NCI-H146 (cell line): ENCODE results near the gene CARD14.
A peak's percentile ranks its signal among the peaks of the same experiment; 100 is the strongest.
"Not testable (repeated sequence)": the region's sequence is repeated elsewhere in the genome, so short reads cannot be mapped to it uniquely, and the experiment has no call there.

Experiments used
- DNase-seq: peaks from one replicate; lab custom pipeline; 2025; lab: John Stamatoyannopoulos, UW

CARD14 gene

GRCh38 chr17:80183581-80184422 lies 14.0 kb downstream of the CARD14 start:
- no peak for DNase-seq

- DNase-seq = no peak
Measured at GRCh38 chr17:80184423-80184714, 14.5 kb downstream of the CARD14 start.

- no peak for DNase-seq
Measured at GRCh38 chr17:80185968-80186367, 16.1 kb downstream of the CARD14 start.

- DNase-seq = no peak
Measured at GRCh38 chr17:80187090-80187489, 17.3 kb downstream of the CARD14 start.

- DNase-seq = no peak
Measured at GRCh38 chr17:80187515-80187941, 17.7 kb downstream of the CARD14 start.

GRCh38 chr17:80189611-80190010 lies 19.8 kb downstream of the CARD14 start:
- DNase-seq = no peak

- no peak for DNase-seq
Measured at GRCh38 chr17:80190716-80191115, 20.9 kb downstream of the CARD14 start.

- no peak for DNase-seq
Measured at GRCh38 chr17:80191192-80191591, 21.4 kb downstream of the CARD14 start.

GRCh38 chr17:80191865-80192661 lies 22.2 kb downstream of the CARD14 start:
- no peak for DNase-seq

- DNase-seq = no peak
Measured at GRCh38 chr17:80195141-80195540, 25.3 kb downstream of the CARD14 start.

- peak; percentile 39 for DNase-seq
Measured at GRCh38 chr17:80195671-80196529, 26.1 kb downstream of the CARD14 start.

GRCh38 chr17:80196652-80197051 lies 26.8 kb downstream of the CARD14 start:
- DNase-seq = no peak

GRCh38 chr17:80198144-80198661 lies 28.4 kb downstream of the CARD14 start:
- no peak for DNase-seq

GRCh38 chr17:80199295-80199694 lies 29.5 kb downstream of the CARD14 start:
- not testable (repeated sequence) for DNase-seq

- DNase-seq = no peak
Measured at GRCh38 chr17:80201446-80201845, 31.6 kb downstream of the CARD14 start.

GRCh38 chr17:80202197-80202596 lies 32.4 kb downstream of the CARD14 start:
- no peak for DNase-seq

GRCh38 chr17:80203471-80203963 lies 33.7 kb downstream of the CARD14 start:
- DNase-seq = no peak

GRCh38 chr17:80204626-80205468 lies 35.0 kb downstream of the CARD14 start:
- no peak for DNase-seq

- no peak for DNase-seq
Measured at GRCh38 chr17:80205811-80206210, 36.0 kb downstream of the CARD14 start.

- DNase-seq = no peak
Measured at GRCh38 chr17:80208050-80208449, 38.2 kb downstream of the CARD14 start.

GRCh38 chr17:80209765-80210164 lies 39.9 kb downstream of the CARD14 start:
- no peak for DNase-seq
